RWPE2 (cell line): ENCODE data around the gene CCDC71.

Source experiments
- ATAC-seq: fragments of 200-7000 bp; cut with Tn5 transposase; 3 replicates; pipeline ENCODE4 v1.9.1; 2021; ENCODE audit warnings: low read depth
- DNase-seq: peaks from one replicate; pipeline ENCODE4 v3.0.0-alpha.2; 2020; ENCODE audit warnings: low spot score
- H3K27ac ChIP-seq: fragments of 450-650 bp; 2 replicates; pipeline ENCODE4 v1.5.1; 2017; ENCODE audit warnings: mild to moderate bottlenecking; ENCODE audit not compliant: poor library complexity, severe bottlenecking
- H3K27me3 ChIP-seq: fragments of 250-450 bp; sonication (Bioruptor Pico); 2 replicates; pipeline ENCODE4 v1.5.1; 2021; ENCODE audit warnings: mild to moderate bottlenecking, moderate library complexity; ENCODE audit not compliant: insufficient read depth, poor library complexity, severe bottlenecking
- H3K36me3 ChIP-seq: fragments of 250-450 bp; sonication (Bioruptor Pico); 2 replicates; pipeline ENCODE4 v1.5.1; 2020; ENCODE audit warnings: low read depth, mild to moderate bottlenecking, moderate library complexity
- H3K4me1 ChIP-seq: fragments of 250-450 bp; sonication (Bioruptor Pico); 2 replicates; pipeline ENCODE4 v1.5.1; 2021; ENCODE audit warnings: mild to moderate bottlenecking, moderate library complexity; ENCODE audit not compliant: insufficient read depth, poor library complexity, severe bottlenecking
- H3K4me3 ChIP-seq: fragments of 250-450 bp; sonication (Bioruptor Pico); 2 replicates; pipeline ENCODE4 v1.5.1; 2021; ENCODE audit warnings: mild to moderate bottlenecking, moderate library complexity; ENCODE audit not compliant: severe bottlenecking
- H3K9me3 ChIP-seq: fragments of 250-450 bp; sonication (Bioruptor Pico); 2 replicates; pipeline ENCODE4 v1.5.1; 2021; ENCODE audit warnings: mild to moderate bottlenecking, moderate library complexity; ENCODE audit not compliant: severe bottlenecking
- CTCF ChIP-seq: fragments of 450-650 bp; IDR thresholded peaks from one replicate; pipeline ENCODE4 v1.5.1; 2017; ENCODE audit warnings: mild to moderate bottlenecking, moderate library complexity; ENCODE audit not compliant: poor library complexity, severe bottlenecking

Gene CCDC71

GRCh38 chr3:49183873-49184272 is 17.7 kb upstream of the CCDC71 start:
- no peaks in the 10 kb centered on the region for H3K4me1 ChIP-seq
- no peaks in the 10 kb centered on the region for H3K36me3 ChIP-seq
- H3K4me3 ChIP-seq = no peak overlapping the region
- no peak for TF ChIP-seq CTCF
- H3K27ac ChIP-seq = no peak overlapping the region
- DNase-seq = no peak
- ATAC-seq = no peak
- H3K9me3 ChIP-seq = no peaks in the 10 kb centered on the region
- no peaks in the 10 kb centered on the region for H3K27me3 ChIP-seq

DNA sequence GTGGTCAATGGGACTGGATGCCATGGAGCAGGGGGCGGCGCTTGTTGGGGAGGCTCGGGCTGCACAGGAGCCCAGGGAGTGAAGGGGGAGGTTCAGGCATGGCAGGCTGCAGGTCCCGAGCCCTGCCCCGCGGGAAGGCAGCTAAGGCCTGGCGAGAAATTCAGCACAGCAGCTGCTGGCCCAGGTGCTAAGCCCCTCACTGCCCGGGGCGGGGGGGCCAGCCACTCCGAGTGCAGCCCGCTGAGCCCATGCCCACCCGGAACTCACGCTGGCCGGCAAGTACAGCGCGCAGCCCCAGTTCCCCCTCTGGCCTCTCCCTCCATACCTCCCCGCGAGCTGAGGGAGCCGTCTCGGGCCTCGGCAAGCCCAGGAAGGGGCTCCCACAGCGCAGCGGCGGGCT is 16.6 kb upstream of the CCDC71 start:
- ATAC-seq (no peak), DNase-seq (no peak)
- TF ChIP-seq CTCF = no peak
- Histone ChIP-seq H3K36me3 (no peaks in the 10 kb centered on the region), H3K4me1 (no peaks in the 10 kb centered on the region), H3K4me3 (no peak overlapping the region), H3K9me3 (no peaks in the 10 kb centered on the region), H3K27me3 (no peaks in the 10 kb centered on the region), H3K27ac (no peak overlapping the region)

- H3K9me3 ChIP-seq = no peaks in the 10 kb centered on the region
- no peak overlapping the region for H3K27ac ChIP-seq
- H3K4me3 ChIP-seq = no peak overlapping the region
- DNase-seq (no peak), ATAC-seq (no peak)
- no peaks in the 10 kb centered on the region for H3K4me1 ChIP-seq
- TF ChIP-seq CTCF = no peak
- H3K36me3 ChIP-seq = no peaks in the 10 kb centered on the region
- H3K27me3 ChIP-seq = no peaks in the 10 kb centered on the region
These were observed 15.2 kb upstream of the CCDC71 start for GRCh38 chr3:49181351-49181750.

GRCh38 chr3:49180116-49180515 is 14.0 kb upstream of the CCDC71 start:
- Histone ChIP-seq H3K27me3 (no peaks in the 10 kb centered on the region), H3K4me3 (no peak overlapping the region), H3K9me3 (no peaks in the 10 kb centered on the region), H3K27ac (no peak overlapping the region), H3K36me3 (no peaks in the 10 kb centered on the region), H3K4me1 (no peaks in the 10 kb centered on the region)
- TF ChIP-seq CTCF = no peak
- ATAC-seq (no peak), DNase-seq (no peak)

GRCh38 chr3:49177073-49177472 is 10.9 kb upstream of the CCDC71 start:
- Histone ChIP-seq H3K27me3 (no peaks in the 10 kb centered on the region), H3K27ac (no peak overlapping the region), H3K9me3 (no peaks in the 10 kb centered on the region), H3K4me3 (no peak overlapping the region), H3K4me1 (no peaks in the 10 kb centered on the region), H3K36me3 (no peaks in the 10 kb centered on the region)
- ATAC-seq (no peak), DNase-seq (no peak)
- no peak for TF ChIP-seq CTCF
